Upper lobe of left lung (tissue), 4 donors: ENCODE data around the gene NFIX.

Experiments used
- POLR2A ChIP-seq, 4 donors: fragments of 450-650 bp; IDR thresholded peaks; one replicate each; pipeline ENCODE4 v1.5.1; 2016 to 2017; ENCODE audit warnings: antibody characterized with exemption in 4 of 4, mild to moderate bottlenecking in 2 of 4
- TF ChIP-seq, protein P1 (sequence below), 6 experiments: fragments of 450-650 bp in 4 of 6; fragments of 200-600 bp in 2 of 6; sonication (generic) in 2 of 6; IDR thresholded peaks; one replicate each; pipeline ENCODE4 v1.5.1; 2016 to 2019; ENCODE audit warnings: antibody characterized with exemption in 6 of 6

DNA sequence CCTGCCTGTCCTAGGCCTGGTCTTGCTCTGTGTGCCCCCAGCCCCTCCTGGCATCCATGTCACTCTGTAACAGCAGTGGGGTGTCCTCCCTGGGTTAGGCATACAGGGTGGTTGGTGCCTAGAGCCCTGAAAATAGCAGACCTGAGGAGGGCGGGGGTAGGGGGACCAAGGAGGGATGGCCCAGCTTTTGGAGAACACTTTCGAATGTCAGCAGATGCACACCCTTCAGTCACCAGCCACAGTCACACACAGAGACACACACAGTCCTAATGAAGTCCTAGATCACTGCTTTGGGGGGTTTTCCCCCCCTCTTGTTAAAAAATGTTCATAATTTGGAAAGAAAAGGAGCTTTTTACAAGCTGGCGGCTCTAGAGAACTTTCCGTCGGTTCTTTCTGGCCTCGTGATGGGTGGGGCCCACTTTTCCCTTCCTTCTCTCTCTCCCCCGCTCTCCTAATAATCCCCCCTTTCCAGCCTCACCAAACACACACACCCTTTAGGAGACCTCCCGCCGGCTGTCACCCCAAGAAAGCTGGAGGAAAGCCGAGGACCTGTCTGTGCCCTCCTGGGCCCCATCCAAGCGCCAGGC, 59.4 kb downstream of the NFIX start:
- TF ChIP-seq, protein P1, sequence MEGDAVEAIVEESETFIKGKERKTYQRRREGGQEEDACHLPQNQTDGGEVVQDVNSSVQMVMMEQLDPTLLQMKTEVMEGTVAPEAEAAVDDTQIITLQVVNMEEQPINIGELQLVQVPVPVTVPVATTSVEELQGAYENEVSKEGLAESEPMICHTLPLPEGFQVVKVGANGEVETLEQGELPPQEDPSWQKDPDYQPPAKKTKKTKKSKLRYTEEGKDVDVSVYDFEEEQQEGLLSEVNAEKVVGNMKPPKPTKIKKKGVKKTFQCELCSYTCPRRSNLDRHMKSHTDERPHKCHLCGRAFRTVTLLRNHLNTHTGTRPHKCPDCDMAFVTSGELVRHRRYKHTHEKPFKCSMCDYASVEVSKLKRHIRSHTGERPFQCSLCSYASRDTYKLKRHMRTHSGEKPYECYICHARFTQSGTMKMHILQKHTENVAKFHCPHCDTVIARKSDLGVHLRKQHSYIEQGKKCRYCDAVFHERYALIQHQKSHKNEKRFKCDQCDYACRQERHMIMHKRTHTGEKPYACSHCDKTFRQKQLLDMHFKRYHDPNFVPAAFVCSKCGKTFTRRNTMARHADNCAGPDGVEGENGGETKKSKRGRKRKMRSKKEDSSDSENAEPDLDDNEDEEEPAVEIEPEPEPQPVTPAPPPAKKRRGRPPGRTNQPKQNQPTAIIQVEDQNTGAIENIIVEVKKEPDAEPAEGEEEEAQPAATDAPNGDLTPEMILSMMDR (IDR thresholded peaks at IDR 0.05), result no peak
- TF ChIP-seq POLR2A (IDR thresholded peaks at IDR 0.05), result no peak
